HG03571 (cell line): ENCODE results near the gene DAP.
"Not testable (repeated sequence)": the region's sequence is repeated elsewhere in the genome, so short reads cannot be mapped to it uniquely, and the experiment has no call there.

Source experiments
- ATAC-seq: cut with Tn5 transposase; IDR thresholded peaks from one replicate; pipeline ENCODE4 v1.9.1; 2021; ENCODE audit not compliant: unreplicated experiment

Gene DAP

GRCh38 chr5:10735569-10736276, 25.3 kb downstream of the DAP start:
- peak; percentile 71 for ATAC-seq

- no peak for ATAC-seq
These were observed 26.1 kb downstream of the DAP start for GRCh38 chr5:10734832-10735523.

- no peak for ATAC-seq
These were observed 26.9 kb downstream of the DAP start for GRCh38 chr5:10734037-10734709.

- ATAC-seq, result no peak
These were observed 27.6 kb downstream of the DAP start for GRCh38 chr5:10733426-10733825.

- ATAC-seq, result no peak
These were observed 29.1 kb downstream of the DAP start for GRCh38 chr5:10731913-10732312.

- no peak for ATAC-seq
These were observed 31.0 kb downstream of the DAP start for GRCh38 chr5:10730043-10730351.

- ATAC-seq, result no peak
These were observed 31.6 kb downstream of the DAP start for GRCh38 chr5:10729320-10730042.

GRCh38 chr5:10728679-10729078, 32.4 kb downstream of the DAP start:
- no peak for ATAC-seq

- ATAC-seq, result no peak
These were observed 33.2 kb downstream of the DAP start for GRCh38 chr5:10727861-10728260.

- peak; percentile 78 for ATAC-seq
These were observed 34.0 kb downstream of the DAP start for GRCh38 chr5:10726913-10727517.

GRCh38 chr5:10726179-10726912, 34.7 kb downstream of the DAP start:
- ATAC-seq, result no peak

- ATAC-seq, result no peak
These were observed 35.4 kb downstream of the DAP start for GRCh38 chr5:10725636-10726035.

GRCh38 chr5:10724781-10725507, 36.1 kb downstream of the DAP start:
- no peak for ATAC-seq

- ATAC-seq, result no peak
These were observed 37.5 kb downstream of the DAP start for GRCh38 chr5:10723514-10723913.

GRCh38 chr5:10720766-10721165, 40.3 kb downstream of the DAP start:
- ATAC-seq, result not testable (repeated sequence)

GRCh38 chr5:10719965-10720364, 41.1 kb downstream of the DAP start:
- ATAC-seq, result no peak

- not testable (repeated sequence) for ATAC-seq
These were observed 42.4 kb downstream of the DAP start for GRCh38 chr5:10718617-10719016.

- not testable (repeated sequence) for ATAC-seq
These were observed 44.2 kb downstream of the DAP start for GRCh38 chr5:10716825-10717224.

- no peak for ATAC-seq
These were observed 45.3 kb downstream of the DAP start for GRCh38 chr5:10715605-10716290.
